Sigmoid colon (tissue), 7 donors: Measurements from ENCODE around the gene ADAMTSL1. TPM values are rescaled to one million over a fixed set of nuclear protein-coding genes. Genes with fewer than 3 reads are reported as not detected.

Experiments
- DNase-seq: peaks from one replicate; pipeline ENCODE4 v3.0.0-alpha.2; 2019
- H3K27ac ChIP-seq, 4 donors: fragments of 200-600 bp; sonication (generic); one replicate each; pipeline ENCODE4 v1.5.1; 2016 to 2019; ENCODE audit warnings: mild to moderate bottlenecking in 1 of 4
- H3K27me3 ChIP-seq, 3 donors: fragments of 200-600 bp; sonication (generic); one replicate each; pipeline ENCODE4 v1.5.1; 2019; ENCODE audit warnings: mild to moderate bottlenecking in 1 of 3
- H3K36me3 ChIP-seq, 4 donors: fragments of 200-600 bp; sonication (generic); one replicate each; pipeline ENCODE4 v1.5.1; 2016 to 2019
- H3K4me1 ChIP-seq, 4 donors: fragments of 200-600 bp; sonication (generic); one replicate each; pipeline ENCODE4 v1.5.1; 2017 to 2019
- H3K4me3 ChIP-seq, 4 donors: fragments of 200-600 bp; sonication (generic); one replicate each; pipeline ENCODE4 v1.5.1; 2017 to 2019; ENCODE audit warnings: mild to moderate bottlenecking in 2 of 4, moderate library complexity in 1 of 4
- H3K9me3 ChIP-seq, 4 donors: fragments of 200-600 bp in 3 of 4; sonication (generic) in 3 of 4; one replicate each; pipeline versions ENCODE4 v1.5.1 to v1.6.1; 2013 to 2019
- CTCF ChIP-seq, 4 experiments: fragments of 450-650 bp in 3 of 4; fragments of 200-600 bp in 1 of 4; IDR thresholded peaks; one replicate each; pipeline ENCODE4 v1.5.1; 2016 to 2019; ENCODE audit warnings: antibody characterized with exemption in 4 of 4, mild to moderate bottlenecking in 3 of 4, moderate library complexity in 2 of 4
- EP300 ChIP-seq, 4 donors: sonication (generic); formaldehyde crosslinking; IDR thresholded peaks; one replicate each; pipeline ENCODE4 v1.6.1; 2017; ENCODE audit warnings: antibody characterized with exemption in 4 of 4
- POLR2A ChIP-seq, 2 donors: fragments of 450-650 bp; IDR thresholded peaks; one replicate each; pipeline ENCODE4 v1.6.1; 2016; ENCODE audit warnings: antibody characterized with exemption in 2 of 2, mild to moderate bottlenecking in 2 of 2, moderate library complexity in 2 of 2
- POLR2AphosphoS5 ChIP-seq, 4 donors: sonication (generic); formaldehyde crosslinking; IDR thresholded peaks; one replicate each; pipeline ENCODE4 v1.6.1; 2017; ENCODE audit warnings: antibody characterized with exemption in 4 of 4
- WGBS, 2 donors: extraction: QIAGEN DNeasy Blood & Tissue Kit; methylation state at CpG; one replicate each; pipeline ENCODE4 v1.1.7; 2013; 5-methylcytosine and 5-hydroxymethylcytosine counted together
- intact Hi-C: fragments of 100-400 bp; cut with DNase I; formaldehyde crosslinking; loops from one replicate; pipeline ENCODE4 v1.15.1; 2023
- polyA plus RNA-seq, 3 donors: library from polyadenylated mRNA; stranded (reverse); fragments of 200-250 nt; gene quantifications; one replicate each; pipeline ENCODE4 v1.2.3, GENCODE V29; 2013
- total RNA-seq, 4 donors: library from RNA; depleted of rRNA; stranded (reverse); fragments of >200 nt; gene quantifications; one replicate each; pipeline ENCODE4 v1.1.0, GENCODE V29; 2016
- donor health status: healthy with polysubstance abuse.
- donor health status: Bipolar disorder and iron deficiency.
- donor health status: healthy.

The ADAMTSL1 gene
- total and polyA plus RNA-seq, 7 donors, result 1.4 to 13.6 (median 6.5) TPM

- Histone ChIP-seq H3K4me3 (no peak overlapping the region), H3K27ac (no peak overlapping the region), H3K27me3 (no peaks in the 10 kb centered on the region), H3K4me1 (peaks cover 0 to 11% (median 0%) of the 10 kb centered on the region in 4 donors), H3K36me3 (no peaks in the 10 kb centered on the region), H3K9me3 (no peaks in the 10 kb centered on the region)
- DNase-seq, result no peak
- no peak for TF ChIP-seq POLR2AphosphoS5 (IDR thresholded peaks at IDR 0.05)
- no peak for TF ChIP-seq CTCF (IDR thresholded peaks at IDR 0.05)
- no peak for TF ChIP-seq EP300 (IDR thresholded peaks at IDR 0.05)
- no peak for TF ChIP-seq POLR2A (IDR thresholded peaks at IDR 0.05)
- WGBS, 2 donors, result 94 to 97% methylated on average over 9 of the region's 9 CpGs
- intact Hi-C loops, result no loop called here
Measured at GRCh38 chr9:18911714-18912342, 437.9 kb downstream of the ADAMTSL1 start.

DNA sequence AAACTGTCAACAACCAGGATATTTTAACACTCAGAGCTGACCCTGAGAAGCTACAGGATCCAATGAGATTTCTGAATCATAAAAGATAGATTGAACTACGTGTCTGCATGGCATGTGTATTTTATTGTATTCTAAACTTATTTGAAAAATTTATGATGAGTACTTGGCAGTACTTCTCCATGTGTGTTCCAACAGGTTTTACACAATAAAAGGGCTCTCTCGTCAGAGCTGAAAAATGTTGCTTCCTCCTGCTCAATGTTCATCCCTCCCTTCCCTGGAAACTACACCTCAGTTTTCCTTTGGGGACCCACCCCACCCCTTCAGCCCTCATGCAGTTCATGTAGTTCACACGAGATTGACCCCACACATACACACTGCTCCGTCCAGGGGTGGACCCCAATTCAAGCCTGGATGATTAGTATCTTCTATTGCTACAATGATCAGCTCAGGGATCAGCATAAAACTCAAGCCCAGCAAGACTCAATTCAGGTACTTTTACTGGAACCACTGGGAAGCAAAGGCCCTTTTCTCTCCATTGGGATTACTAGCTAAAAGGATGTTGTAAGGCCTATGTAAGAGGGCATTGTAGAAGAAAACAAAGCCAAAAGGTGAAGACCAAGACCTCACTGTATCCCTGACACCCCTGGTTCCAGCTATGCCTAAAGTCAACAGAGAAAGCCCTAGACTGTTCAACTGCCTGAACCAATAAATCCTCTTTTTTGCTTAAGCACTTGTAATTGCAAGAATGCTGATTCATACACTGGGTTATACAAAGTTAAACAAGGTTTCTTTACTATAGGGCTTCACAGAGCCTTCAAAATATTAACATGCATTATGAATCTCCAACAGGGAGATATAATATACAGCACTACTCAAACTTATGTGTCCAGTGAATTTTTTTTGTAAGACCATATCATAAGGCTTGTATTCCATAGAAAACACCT lies 446.5 kb downstream of the ADAMTSL1 start:
- H3K36me3 ChIP-seq, result no peaks in the 10 kb centered on the region
- H3K9me3 ChIP-seq, result no peaks in the 10 kb centered on the region
- WGBS, 2 donors, result 17 to 58% methylated on average over 4 of the region's 4 CpGs
- no peak for DNase-seq
- intact Hi-C loops, result no loop called here
- H3K4me1 ChIP-seq, result peaks cover 0 to 32% (median 28%) of the 10 kb centered on the region in 4 donors
- no peak overlapping the region for H3K4me3 ChIP-seq
- H3K27ac ChIP-seq, result no peak overlapping the region
- no peak for TF ChIP-seq POLR2A (IDR thresholded peaks at IDR 0.05)
- no peak for TF ChIP-seq CTCF (IDR thresholded peaks at IDR 0.05)
- TF ChIP-seq EP300 (IDR thresholded peaks at IDR 0.05), result no peak
- no peak for TF ChIP-seq POLR2AphosphoS5 (IDR thresholded peaks at IDR 0.05)
- H3K27me3 ChIP-seq, result no peaks in the 10 kb centered on the region

DNA sequence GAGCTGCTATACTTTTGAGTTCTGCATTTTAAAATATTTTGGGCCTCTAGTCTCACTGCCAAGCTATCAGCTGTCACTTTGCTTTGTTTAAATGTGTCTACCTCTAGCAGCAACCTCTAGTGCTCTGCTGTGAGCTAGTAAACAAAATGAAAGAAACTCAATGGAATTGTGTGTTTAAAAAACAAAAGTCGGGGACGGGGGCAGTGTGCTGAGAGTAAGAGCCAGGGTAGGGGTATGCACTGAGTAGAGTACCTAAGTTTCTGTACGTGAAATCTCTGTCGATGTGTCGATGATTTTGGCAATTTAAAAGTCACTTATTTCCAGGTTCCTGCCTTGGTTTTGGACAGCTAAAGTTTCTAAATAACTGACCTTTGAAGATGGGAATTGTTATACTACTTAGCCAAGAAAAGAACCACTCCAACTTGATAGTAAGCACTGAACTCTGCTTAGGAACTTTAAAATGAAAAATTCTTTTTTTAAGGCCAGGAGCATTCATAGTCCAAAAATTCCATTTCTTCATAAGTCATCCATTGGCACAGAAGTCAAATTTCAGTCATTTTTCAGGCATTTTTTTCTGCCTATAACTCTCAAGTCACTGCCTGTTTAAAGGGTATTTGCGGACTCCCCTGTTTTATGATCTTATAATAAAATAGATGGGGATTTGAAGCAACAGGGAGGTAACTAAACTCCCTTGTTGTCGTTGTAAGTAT lies 447.6 kb downstream of the ADAMTSL1 start:
- no peaks in the 10 kb centered on the region for H3K9me3 ChIP-seq
- intact Hi-C loops, result no loop called here
- peaks cover 0 to 32% (median 28%) of the 10 kb centered on the region in 4 donors for H3K4me1 ChIP-seq
- H3K27ac ChIP-seq, result peak overlapping the region in 2 of 4 donors; percentile 25 to 47
- H3K27me3 ChIP-seq, result no peaks in the 10 kb centered on the region
- DNase-seq, result no peak
- H3K36me3 ChIP-seq, result no peaks in the 10 kb centered on the region
- TF ChIP-seq POLR2A (IDR thresholded peaks at IDR 0.05) (no peak), POLR2AphosphoS5 (IDR thresholded peaks at IDR 0.05) (no peak), EP300 (IDR thresholded peaks at IDR 0.05) (no peak), CTCF (IDR thresholded peaks at IDR 0.05) (no peak)
- no peak overlapping the region for H3K4me3 ChIP-seq
- 80 to 83% methylated on average over 7 of the region's 7 CpGs for WGBS, 2 donors

DNA sequence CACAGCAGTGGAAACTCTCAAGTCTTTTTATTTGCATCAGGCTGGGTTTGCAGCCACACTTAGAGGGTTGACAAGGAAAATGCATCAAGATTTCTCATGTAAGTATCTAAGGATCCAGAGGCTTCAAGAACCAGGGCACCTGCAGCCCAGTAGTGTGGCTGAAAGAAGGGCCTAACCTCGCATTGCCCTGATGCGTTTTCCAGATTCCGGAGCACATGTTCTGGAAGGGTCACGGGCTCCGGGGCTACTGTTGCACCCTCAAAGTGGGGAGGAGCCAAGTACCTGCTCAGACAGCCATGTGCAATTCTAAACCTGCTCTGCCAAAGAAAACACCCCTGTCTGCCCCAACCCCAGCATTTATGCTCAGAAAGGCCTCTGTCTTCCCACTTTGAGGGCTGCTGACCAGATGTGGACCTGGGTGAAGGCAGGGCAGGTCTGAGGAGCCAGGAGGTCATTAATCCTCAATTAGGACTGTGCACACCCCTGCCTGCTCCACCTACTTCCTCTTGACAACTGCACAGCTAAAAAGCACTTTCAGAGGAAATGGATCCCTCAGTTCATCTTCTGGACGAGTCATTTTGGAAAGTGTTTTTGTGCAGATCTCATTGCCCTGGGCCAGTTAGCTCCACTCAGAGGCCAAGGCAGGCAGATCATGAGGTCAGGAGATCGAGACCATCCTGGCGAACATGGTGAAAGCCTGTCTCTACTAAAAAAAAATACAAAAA lies 448.4 kb downstream of the ADAMTSL1 start:
- no peak overlapping the region for H3K4me3 ChIP-seq
- H3K36me3 ChIP-seq, result no peaks in the 10 kb centered on the region
- 83 to 90% methylated on average over 8 of the region's 8 CpGs for WGBS, 2 donors
- TF ChIP-seq EP300 (IDR thresholded peaks at IDR 0.05) (no peak), POLR2A (IDR thresholded peaks at IDR 0.05) (no peak), CTCF (IDR thresholded peaks at IDR 0.05) (no peak), POLR2AphosphoS5 (IDR thresholded peaks at IDR 0.05) (no peak)
- DNase-seq, result no peak
- intact Hi-C loops, result no loop called here
- H3K4me1 ChIP-seq, result peaks cover 0 to 32% (median 28%) of the 10 kb centered on the region in 4 donors
- H3K9me3 ChIP-seq, result no peaks in the 10 kb centered on the region
- peak overlapping the region in 1 of 4 donors; percentile 47 for H3K27ac ChIP-seq
- H3K27me3 ChIP-seq, result no peaks in the 10 kb centered on the region
